ENCODE measurements around the gene HES4.
A peak's percentile ranks its signal among the peaks of the same experiment; 100 is the strongest.

Gene HES4

DNA sequence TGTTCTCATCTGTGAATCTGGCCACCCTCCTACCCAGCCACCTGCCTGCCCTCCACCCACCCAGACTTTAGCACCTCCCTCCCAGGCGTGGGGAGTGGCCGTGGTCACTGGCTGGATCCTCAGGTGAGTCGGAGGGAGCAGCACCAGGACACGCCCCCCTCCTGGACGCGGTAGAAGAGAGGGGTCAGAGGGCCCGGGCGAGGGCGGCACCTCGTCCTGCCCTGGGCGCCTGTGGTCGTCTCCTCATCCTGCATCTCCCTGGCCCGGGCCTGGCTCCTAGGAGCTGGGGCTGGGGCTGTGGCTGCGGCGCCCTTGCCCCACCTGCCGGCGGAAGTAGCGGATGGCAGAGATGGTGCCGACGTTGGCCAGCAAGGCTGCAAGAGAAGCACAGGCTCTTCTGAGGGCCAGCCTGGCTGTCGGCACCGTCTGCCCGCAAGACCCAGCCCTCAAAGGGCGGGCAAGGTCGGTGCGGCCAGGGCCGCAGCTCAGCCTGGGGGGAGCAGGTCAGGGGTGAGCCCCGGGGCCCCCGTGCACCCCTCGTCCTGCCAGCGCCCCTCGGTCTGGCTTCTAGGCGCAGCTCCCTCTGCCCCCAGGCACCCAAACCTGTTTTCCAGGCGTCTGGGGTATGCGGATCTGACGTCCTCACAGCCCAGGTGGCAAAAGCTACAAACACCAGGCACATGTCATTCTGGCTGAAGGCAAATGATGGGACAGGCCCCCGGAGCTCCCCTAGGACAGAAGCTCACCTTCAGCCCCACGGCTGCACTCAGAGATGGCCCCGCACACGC is 23.8 kb downstream of the HES4 start:
- TF ChIP-seq, protein P1, sequence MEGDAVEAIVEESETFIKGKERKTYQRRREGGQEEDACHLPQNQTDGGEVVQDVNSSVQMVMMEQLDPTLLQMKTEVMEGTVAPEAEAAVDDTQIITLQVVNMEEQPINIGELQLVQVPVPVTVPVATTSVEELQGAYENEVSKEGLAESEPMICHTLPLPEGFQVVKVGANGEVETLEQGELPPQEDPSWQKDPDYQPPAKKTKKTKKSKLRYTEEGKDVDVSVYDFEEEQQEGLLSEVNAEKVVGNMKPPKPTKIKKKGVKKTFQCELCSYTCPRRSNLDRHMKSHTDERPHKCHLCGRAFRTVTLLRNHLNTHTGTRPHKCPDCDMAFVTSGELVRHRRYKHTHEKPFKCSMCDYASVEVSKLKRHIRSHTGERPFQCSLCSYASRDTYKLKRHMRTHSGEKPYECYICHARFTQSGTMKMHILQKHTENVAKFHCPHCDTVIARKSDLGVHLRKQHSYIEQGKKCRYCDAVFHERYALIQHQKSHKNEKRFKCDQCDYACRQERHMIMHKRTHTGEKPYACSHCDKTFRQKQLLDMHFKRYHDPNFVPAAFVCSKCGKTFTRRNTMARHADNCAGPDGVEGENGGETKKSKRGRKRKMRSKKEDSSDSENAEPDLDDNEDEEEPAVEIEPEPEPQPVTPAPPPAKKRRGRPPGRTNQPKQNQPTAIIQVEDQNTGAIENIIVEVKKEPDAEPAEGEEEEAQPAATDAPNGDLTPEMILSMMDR (conservative IDR thresholded peaks at IDR 0.05), result peak; percentile 84
- TF ChIP-seq ZFX (IDR thresholded peaks at IDR 0.05), result no peak

DNA sequence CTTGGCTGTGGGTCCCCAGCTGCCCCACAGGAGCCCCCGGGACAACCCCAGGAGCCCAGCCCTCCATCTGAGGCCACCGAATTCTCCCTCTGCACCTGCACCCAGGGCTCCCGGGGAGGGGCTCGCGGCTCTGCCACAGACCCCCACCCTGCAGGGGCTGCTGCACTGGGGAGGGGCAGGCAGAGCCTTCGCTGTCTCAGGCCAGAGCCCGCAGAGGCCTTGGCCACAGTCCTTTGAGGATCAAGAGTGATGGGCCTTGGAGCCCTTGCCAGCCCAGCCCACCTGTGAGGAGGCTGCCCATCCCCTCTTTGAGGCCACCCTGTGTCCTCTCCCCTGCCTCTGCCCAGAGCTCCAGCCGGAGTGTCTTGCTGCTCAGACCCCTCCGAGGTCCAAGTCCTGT is 24.5 kb downstream of the HES4 start:
- H3K27ac ChIP-seq, result peak overlapping the region; percentile 82
- TF ChIP-seq ZFX (IDR thresholded peaks at IDR 0.05), result no peak

More for the DNA sequence above, 23.8 kb downstream of the HES4 start:
- H3K27ac ChIP-seq, result peak overlapping the region; percentile 82

DNA sequence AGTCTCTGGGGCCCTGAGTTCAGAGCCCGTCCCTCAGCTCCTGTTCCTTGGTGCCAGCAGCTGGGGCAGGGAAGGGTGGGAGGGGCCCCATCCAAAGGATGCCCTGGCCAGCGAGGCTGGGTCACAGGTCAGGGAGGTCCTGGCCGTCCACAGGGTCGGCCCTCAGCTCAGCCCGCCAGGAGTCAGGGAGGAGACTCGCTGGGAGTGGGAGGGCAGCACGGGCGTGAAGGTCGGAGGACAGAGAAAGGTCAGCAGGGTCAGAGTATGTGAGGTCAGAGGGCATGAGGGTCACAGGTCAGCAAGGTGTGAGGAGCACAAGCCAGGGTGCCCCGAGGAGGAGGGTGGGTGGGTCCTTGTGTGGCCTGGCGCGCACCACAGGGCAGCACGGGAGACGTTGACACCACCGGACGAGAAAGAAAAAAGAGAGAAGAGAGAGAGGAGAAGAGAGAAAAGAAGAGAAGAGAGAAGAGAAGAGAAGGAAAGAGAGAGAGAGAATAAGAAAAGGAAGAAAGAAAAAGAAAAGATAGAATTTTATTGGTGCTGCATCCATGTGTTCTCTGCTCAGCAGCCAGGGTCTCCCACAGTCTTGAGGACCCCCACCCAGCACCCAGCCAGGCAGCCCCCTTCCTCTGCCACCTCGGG is 25.1 kb downstream of the HES4 start:
- no peak overlapping the region for H3K27ac ChIP-seq
- TF ChIP-seq, protein P1 (conservative IDR thresholded peaks at IDR 0.05), result no peak

DNA sequence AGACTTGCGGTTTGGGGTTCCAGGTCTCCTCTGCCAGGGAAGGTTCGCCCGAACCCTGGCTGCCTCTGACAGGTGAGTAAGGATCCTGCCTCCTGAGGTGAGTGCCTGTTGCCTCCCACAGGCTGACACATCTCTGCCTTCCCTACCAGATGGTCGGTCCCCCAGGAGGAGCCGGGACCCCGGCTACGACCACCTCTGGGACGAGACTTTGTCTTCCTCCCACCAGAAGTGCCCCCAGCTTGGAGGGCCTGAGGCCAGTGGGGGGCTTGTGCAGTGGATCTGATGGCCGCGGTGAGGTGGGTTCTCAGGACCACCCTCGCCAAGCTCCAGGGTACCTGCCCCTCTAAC is 25.6 kb downstream of the HES4 start:
- TF ChIP-seq, protein P1 (conservative IDR thresholded peaks at IDR 0.05), result no peak
- no peak for TF ChIP-seq ZFX (IDR thresholded peaks at IDR 0.05)

DNA sequence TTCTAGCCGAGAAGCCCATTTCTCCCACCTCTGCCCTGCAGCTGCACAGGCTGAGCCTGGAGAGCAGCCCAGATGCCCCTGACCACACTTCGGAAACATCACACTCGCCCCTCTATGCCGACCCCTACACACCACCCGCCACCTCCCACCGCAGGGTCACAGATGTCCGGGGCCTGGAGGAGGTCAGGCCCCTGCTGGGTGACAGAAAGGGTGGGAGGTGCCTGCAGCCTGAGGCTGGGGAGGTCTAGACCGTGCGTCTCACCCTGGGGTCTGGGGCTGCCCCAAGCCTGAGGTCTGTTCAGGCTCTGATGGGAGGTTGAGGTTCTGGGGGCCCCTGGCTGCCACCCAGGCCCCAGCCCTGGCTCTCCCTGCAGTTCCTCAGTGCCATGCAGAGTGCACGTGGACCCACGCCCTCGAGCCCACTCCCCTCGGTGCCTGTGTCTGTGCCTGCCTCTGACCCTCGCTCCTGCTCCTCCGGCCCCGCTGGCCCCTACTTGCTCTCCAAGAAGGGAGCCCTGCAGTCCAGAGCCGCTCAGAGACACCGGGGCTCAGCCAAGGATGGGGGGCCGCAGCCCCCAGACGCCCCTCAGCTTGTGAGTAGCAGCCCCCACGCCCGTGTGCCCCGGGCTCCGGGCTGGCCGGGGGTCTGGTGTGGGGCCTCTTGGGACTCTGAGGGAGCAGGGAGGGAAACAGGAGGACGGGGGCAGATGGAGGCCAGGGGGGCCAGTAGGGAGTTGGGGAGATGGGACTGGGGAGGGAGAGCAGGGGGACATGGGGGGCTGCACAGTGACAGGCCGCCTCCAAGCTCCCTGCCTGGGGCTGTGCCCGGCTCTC is 26.2 kb downstream of the HES4 start:
- H3K27ac ChIP-seq, result no peak overlapping the region
- TF ChIP-seq ZFX (IDR thresholded peaks at IDR 0.05), result no peak
- TF ChIP-seq, protein P1 (conservative IDR thresholded peaks at IDR 0.05), result no peak

More for the DNA sequence above, 25.6 kb downstream of the HES4 start:
- no peak overlapping the region for H3K27ac ChIP-seq

DNA sequence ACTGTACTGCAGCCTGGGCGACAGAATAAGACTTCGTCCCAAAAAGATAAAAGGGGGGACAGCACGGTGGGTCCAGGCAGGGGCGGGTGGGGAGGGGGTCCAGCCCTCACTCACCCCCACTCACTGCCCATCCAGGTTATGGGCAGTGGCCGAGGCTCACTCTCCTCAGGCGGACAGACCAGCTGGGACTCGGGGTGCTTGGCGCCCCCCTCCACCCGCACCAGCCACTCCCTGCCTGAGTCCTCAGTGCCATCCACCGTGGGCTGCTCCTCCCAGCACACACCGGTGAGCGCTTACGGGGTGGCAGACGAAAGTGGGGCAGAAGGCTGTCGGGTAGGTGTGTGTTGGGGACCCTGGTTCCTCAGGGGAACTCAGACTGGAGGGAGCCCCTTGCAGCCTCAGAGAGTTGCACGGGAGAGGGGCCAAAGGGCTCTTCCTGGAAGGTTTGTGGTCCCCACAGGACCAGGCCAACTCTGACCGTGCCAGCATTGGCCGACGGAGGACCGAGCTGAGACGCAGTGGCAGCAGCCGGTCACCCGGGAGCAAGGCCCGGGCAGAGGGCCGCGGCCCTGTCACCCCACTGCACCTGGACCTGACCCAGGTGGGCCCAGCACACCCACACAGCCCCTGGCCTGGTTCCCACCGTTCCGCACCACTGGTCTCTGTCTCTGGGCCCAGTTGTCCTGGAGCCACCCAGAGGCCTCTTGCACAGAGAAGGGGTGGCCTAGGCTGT is 27.0 kb downstream of the HES4 start:
- H3K27ac ChIP-seq, result no peak overlapping the region
- TF ChIP-seq, protein P1 (conservative IDR thresholded peaks at IDR 0.05), result no peak
- TF ChIP-seq ZFX (IDR thresholded peaks at IDR 0.05), result no peak

DNA sequence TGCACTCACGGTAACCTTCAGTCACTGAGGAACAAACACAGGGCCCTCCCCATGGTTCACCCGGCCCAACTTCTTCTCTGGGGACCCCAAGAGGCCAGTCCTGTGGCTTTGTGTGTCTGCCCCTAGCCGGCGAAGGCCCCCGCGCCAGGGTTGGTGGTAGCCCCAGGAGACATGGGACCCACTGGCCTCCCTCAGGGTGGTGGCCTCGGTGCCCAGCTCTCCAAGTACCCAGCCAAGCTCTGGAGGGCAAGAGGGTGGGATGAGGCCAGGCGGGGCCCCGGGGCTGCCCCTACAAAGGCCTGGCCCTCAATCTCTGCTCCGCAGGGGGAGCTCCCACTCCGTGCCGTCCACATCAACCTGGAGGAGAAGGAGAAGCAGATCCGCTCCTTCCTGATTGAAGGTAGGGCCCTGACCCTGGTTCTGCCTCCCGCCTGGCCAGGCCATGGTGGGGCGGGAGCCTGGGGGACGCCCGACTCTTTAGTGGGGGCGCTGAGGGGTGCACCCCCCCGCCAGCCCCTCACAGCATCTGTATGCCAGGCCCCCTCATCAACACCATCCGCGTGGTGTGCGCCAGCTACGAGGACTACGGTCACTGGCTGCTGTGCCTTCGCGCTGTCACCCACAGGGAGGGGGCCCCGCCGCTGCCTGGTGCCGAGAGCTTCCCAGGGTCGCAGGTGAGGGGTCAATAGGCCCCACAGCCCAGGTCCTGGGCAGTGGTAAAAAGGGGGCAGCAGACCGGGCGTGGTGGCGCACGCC is 28.0 kb downstream of the HES4 start:
- no peak overlapping the region for H3K27ac ChIP-seq
- TF ChIP-seq, protein P1 (conservative IDR thresholded peaks at IDR 0.05), result no peak
- no peak for TF ChIP-seq ZFX (IDR thresholded peaks at IDR 0.05)
